Bronchial epithelial cell (primary cell): ENCODE measurements around the gene ARAP2. TPM values are rescaled to one million over a fixed set of nuclear protein-coding genes. Genes with fewer than 3 reads are reported as not detected.
A peak's percentile ranks its signal among the peaks of the same experiment; 100 is the strongest.

Source experiments
- DNase-seq: peaks from one replicate; pipeline ENCODE4 v3.0.0-alpha.2; 2010; ENCODE audit warnings: low read depth
- FAIRE-seq: peaks from 2 replicates; lab custom pipeline; 2011; peaks lifted over from hg19 to GRCh38; lab: Jason Lieb, UNC
- H3K27me3 ChIP-seq: 2 replicates; pipeline ENCODE4 v1.5.1; 2011; ENCODE audit warnings: low read length; ENCODE audit not compliant: control insufficient read depth, insufficient read depth
- H3K36me3 ChIP-seq: 2 replicates; pipeline ENCODE4 v1.5.1; 2011; ENCODE audit warnings: low read length; ENCODE audit not compliant: control insufficient read depth, insufficient read depth
- H3K4me3 ChIP-seq: 2 replicates; pipeline ENCODE4 v1.5.1; 2011; ENCODE audit warnings: mild to moderate bottlenecking, low read depth, low read length, control low read depth
- CTCF ChIP-seq: IDR thresholded peaks from 2 replicates; pipeline ENCODE4 v1.5.1; 2011; ENCODE audit warnings: mild to moderate bottlenecking, moderate library complexity, low read length, control low read depth, inconsistent platforms; ENCODE audit not compliant: insufficient read depth, severe bottlenecking
- total RNA-seq: library from RNA; depleted of rRNA; stranded (reverse); fragments of >200 nt; gene quantifications from 2 replicates; pipeline ENCODE4 v1.2.1, GENCODE V29; 2014

Gene ARAP2
- total RNA-seq, 1 donor from 2014 or later, result 46.3 TPM

- peak; percentile 20 for DNase-seq
- H3K36me3 ChIP-seq, result peaks cover 6% of the 10 kb centered on the region
- TF ChIP-seq CTCF, result no peak
- no peak overlapping the region for H3K4me3 ChIP-seq
- FAIRE-seq, result no peak
- H3K27me3 ChIP-seq, result no peaks in the 10 kb centered on the region
These were observed 48.0 kb downstream of the ARAP2 start for GRCh38 chr4:36196145-36196913.

GRCh38 chr4:36192922-36193321 is 51.4 kb downstream of the ARAP2 start:
- H3K27me3 ChIP-seq, result no peaks in the 10 kb centered on the region
- H3K36me3 ChIP-seq, result peaks cover 1% of the 10 kb centered on the region
- no peak overlapping the region for H3K4me3 ChIP-seq
- DNase-seq (no peak), FAIRE-seq (no peak)
- TF ChIP-seq CTCF, result no peak

- no peak for TF ChIP-seq CTCF
- no peak for FAIRE-seq
These were observed 54.6 kb downstream of the ARAP2 start for GRCh38 chr4:36189511-36190226.

GRCh38 chr4:36187723-36188333 is 56.5 kb downstream of the ARAP2 start:
- FAIRE-seq (no peak), DNase-seq (peak; percentile 16)
- Histone ChIP-seq H3K4me3 (no peak overlapping the region), H3K27me3 (no peaks in the 10 kb centered on the region), H3K36me3 (peaks cover 2% of the 10 kb centered on the region)
- peak; percentile 36 for TF ChIP-seq CTCF

More at GRCh38 chr4:36189511-36190226, 54.6 kb downstream of the ARAP2 start:
- no peaks in the 10 kb centered on the region for H3K27me3 ChIP-seq
- DNase-seq, result no peak
- H3K36me3 ChIP-seq, result peaks cover 2% of the 10 kb centered on the region
- H3K4me3 ChIP-seq, result no peak overlapping the region

- TF ChIP-seq CTCF, result no peak
- DNase-seq, result no peak
- no peak for FAIRE-seq
- H3K27me3 ChIP-seq, result no peaks in the 10 kb centered on the region
- H3K36me3 ChIP-seq, result peaks cover 4% of the 10 kb centered on the region
- no peak overlapping the region for H3K4me3 ChIP-seq
These were observed 60.5 kb downstream of the ARAP2 start for GRCh38 chr4:36183665-36184393.
